Measurements from ENCODE around the gene HAUS3.

DNA sequence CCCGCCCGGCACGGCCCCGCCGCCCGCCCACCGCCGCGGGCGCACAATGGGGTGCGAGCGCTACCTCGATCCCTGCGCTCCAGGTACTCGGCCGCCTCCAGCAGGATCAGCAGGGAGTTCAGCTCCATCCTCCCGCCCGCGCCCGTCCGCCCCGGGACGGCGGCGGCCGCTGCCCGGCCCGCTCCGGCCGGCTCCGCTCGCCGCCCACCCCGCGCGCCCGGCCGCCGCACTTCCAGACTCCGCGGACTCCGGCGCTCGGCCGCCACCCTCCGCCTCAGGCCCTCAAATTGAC, 19.9 kb upstream of the HAUS3 start, which contains the start of gene MXD4:
- no peak for TF ChIP-seq TAF1 (IDR thresholded peaks at IDR 0.05; ENCODE audit: borderline replicate concordance, low read depth, low read length)
- no peak for TF ChIP-seq POLR2AphosphoS5 (IDR thresholded peaks at IDR 0.05; ENCODE audit: low read depth, low read length)
